NCI-H345 treated with DMSO at 0.1 percent for 48 hours (cell line): ENCODE measurements around the gene CDH4.

Experiments
- DNase-seq: peaks from one replicate; lab custom pipeline; 2025; ENCODE audit not compliant: unreplicated experiment; lab: John Stamatoyannopoulos, UW

CDH4 gene

DNA sequence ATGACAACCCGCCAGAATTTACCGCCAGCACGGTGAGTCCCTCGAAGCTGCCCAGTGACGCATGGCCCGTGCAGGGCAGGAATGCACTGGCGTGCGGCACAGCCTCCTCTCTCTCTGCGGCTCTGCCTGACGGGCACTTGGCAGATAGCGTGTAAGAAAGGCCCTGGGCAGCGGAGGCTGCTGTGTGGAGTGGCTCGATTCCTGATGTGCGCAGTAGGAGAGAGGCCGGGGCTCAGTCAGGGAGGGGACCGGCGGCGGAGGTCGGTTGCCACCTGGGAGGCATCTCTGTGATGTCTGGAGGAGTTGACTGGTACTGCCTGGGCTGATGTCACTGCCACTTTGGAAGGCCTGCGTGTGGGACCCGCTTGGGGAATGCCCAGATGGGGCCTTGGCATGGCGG lies 643.0 kb downstream of the CDH4 start:
- no peak for DNase-seq

DNA sequence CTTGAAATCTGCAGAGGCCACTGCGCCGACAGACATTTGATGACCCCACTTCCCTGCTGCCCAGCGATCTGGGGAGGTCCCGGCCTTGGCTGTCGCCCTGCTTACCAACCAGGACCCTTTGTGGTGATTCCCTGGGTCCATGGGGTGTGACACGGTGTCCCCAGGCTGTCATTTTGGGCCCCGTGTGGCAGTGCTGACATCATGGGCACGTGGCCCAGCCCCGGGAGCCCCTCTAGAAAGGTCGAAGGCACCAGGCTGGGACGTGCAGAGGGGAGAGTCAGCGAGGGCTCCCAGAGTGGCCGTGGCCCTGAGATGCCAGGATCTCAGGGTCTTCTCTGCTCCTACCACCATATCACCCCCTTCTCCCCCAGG lies 643.6 kb downstream of the CDH4 start:
- DNase-seq = no peak

DNA sequence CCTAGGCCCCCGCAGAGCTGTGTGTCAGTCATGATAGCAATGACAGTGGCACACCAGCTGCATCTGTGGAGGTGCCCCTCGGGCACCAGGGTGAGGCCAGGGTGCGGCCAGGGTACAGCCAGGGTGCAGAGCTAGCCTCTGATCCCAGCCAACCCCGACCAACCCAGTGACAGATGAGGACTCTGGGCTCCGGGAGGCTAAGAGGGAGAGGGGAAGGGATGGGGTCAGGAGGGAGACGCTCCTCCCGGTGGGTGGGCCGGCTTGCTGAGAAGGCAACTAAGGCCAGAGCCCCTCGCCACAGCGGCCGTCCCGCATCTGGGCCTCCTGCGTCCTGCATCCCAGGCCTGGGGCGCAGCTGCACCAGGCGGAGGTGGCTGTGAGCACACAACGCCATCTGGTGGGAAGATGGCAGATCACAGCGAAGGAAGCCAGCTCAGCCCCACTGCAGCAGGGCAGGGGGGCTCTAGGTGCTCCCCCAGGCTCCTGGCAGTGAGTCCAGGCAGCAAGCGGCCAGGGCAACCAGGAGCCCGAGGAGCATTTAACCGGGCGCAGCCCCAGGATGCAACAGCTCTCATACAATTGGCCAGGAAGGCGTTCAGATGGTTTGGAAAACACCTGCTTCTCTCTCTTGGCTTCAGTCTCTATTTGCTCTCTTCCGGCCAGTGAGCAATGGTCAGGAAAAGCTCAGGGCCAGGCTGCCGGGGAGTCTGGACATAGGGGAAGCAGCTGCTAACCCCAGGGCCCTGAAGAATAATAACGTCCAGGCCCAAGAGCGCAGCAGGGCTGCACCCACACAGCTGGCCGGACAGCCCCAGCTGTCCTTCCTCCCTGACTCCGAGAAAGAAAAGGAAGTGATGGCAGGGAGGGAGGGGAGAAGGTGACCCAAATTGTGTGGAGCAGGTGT lies 644.2 kb downstream of the CDH4 start:
- peak; percentile 36 for DNase-seq

DNA sequence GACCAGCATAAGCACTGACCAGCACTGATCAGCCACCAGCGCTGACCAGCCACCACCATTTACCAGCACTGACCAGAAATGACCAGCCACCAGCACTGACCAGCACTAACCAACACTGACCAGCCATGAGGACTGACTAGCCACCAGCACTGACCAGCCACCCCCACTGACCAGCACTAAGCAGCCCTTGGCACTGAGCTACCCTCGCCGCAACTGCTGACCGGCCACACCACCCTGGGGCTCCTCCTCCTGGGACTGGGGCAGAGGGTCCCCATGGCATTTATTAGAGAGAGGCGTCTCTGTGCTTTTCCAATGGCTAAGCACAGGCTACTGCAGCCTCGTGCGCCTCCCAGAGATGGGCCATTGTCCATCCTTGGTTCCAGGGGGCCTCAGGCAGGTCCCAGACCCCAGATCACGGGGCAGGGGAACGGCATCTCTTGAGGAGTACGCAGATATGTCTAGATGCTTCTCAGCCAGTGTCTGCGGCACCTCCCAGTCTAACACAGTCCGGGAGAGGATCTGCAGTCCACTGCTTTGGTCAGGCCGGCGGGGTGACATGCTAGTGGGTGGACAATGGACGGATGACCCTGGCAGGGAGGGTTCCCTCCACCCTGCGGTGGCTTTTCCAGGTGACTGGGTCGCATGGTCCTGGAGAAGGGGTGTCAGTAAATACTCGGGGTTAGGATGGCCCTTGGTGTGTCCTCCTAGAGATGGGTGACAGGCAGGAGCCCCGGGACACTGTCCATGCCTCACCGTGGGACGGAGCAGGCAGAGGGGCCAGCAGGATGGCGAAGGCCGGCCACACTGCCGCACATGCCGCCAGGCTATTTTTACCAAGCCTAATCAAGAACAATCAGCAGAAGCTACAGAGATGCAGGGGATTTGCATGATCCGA lies 645.6 kb downstream of the CDH4 start:
- DNase-seq = no peak

DNA sequence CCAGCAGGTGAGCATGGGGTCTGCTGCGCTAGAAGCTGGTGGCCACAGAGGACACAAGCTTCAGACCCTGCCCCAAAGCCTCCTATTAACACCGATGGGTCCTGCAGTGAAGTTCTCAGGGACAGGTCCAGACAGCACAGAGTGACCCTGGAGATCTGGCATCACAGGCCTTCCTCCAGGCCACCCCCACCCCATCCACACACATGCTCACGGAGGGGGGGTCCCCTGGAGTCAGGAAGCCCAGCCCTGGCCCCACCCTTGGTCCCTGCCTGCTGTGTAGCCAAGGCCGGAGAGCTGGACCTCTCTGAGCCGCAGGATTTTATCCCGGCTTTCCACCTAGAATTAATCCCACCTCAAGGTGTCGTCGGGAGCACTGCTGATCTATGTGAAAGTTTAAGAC lies 646.3 kb downstream of the CDH4 start:
- DNase-seq = no peak

DNA sequence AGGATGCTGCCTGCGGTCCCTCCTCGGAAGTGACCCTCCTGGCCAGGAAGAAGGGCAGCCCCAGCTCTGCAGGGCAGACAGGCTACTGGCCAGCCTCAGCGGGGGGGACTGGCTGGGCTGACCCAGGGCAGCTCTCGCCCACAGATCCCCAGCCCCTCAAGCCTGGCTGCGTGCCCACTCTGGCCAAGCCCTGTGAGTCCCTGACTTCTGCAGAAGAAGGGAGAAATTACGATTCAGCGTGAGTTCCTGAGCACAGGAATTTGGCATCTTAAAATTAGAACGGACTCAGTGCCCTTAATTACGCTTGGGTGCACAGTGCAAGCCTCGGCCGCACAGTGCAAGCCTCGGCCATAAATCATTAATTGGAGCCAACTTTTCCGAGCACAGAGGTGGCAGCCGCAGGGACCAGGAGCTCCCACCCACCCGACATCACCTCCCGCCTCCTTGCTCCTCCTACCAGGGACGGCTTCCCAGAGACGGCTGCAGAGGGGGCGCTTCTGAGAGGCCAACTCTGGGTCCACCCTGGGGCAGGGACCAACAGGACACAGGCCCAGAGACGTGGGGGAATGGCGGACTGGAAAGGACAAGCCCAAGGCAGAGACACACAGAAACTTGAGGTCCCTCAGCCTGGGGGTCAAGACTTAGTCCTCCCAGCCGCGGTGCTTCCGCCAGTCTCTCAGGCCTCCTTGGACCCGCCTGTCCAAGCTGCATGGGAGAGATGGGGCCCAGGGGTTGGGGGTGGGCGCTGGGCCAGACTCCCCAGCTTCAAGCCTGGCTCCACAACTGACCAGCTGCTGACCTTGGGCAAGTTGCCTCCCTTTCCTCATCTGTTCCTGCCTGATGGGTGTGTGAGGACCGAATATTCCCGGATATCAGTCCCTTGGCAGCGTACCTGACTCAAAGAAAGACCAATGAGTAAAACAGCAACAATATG lies 648.2 kb downstream of the CDH4 start:
- no peak for DNase-seq

DNA sequence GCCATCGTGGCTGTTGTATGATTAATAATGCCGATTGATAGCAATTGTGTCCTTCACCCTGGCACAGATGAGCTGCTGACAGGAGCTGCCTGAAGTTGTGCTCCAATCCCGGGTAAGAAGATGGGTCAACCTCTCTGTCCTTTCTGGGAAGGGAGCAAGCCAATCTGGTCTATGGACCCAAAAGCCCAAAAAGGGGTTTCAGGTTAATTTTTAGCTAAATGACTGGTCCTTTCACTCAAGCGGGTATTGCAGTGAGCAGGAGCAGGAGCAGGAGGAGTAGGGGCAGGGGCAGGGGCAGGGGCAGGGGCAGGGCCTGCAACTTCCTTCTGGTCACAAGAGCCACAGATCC lies 648.9 kb downstream of the CDH4 start:
- DNase-seq = no peak

DNA sequence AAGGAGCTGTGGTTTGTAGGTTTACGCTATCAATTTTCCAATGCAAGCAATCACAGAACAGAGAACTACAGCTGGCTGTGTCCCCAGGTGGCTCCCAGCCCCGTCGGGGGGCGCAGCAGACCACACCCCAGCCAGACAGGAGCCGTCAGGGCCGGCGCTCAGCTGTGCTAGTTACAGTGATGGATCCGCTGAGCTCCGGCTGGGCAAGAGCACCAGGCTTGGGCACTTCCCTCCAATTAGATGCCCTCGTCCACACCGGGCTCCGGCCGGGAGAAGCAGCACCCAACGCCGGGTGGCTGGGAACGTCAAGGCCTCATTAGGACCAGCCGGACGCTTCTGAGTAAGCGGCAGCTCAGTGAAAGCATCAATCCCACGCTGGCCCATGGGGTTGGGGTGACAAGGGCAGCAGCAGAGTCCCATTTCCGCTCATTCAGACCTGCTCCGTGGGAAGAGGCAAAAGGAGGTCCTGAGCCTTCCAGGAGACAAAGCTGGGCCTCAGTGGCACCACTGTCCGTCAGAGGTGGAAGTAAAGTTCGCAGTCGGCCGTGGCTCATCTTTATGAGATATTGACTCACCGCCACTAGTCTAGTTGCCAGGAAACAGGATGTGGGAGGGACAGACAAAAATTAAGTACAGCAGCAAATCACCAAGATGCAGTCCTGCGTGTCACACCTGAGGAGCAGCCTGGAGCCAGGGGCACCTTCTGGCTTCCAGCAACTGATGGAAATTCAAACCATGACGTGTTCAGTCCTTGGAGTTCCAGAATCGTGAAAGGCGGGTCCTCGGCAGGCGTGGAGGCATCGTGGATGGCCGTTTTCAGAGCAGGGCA lies 649.5 kb downstream of the CDH4 start:
- DNase-seq = no peak

DNA sequence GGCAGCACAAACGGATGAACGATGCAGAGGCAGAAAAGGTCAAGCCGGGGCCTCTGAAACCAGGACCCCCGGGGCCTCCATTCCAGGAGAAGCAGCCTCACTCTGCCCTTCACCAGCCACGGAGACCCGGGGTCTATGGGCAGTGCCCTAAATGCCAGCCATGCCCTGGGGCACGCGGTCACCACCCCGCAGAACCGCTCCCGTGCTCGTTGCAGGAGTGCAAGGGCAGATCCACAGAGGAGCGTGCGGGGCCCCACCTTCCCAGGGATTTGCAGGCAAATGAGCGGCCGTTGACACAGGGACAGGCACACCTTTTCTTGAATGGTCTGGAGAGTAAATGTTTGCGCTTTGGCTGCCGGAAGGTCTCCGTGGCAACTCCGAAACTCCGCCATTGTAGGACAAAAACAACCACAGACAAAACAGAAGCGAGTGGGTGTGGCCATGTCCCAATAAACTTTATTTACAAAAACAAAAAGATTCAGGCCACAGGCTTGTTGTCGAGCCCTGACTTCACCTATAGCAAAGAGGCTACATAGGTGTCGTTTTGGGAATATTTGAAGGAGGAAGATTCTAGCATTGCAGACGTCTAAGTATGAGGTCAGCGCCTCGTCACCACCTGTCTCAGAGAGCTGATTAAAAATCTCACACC lies 650.3 kb downstream of the CDH4 start:
- no peak for DNase-seq

DNA sequence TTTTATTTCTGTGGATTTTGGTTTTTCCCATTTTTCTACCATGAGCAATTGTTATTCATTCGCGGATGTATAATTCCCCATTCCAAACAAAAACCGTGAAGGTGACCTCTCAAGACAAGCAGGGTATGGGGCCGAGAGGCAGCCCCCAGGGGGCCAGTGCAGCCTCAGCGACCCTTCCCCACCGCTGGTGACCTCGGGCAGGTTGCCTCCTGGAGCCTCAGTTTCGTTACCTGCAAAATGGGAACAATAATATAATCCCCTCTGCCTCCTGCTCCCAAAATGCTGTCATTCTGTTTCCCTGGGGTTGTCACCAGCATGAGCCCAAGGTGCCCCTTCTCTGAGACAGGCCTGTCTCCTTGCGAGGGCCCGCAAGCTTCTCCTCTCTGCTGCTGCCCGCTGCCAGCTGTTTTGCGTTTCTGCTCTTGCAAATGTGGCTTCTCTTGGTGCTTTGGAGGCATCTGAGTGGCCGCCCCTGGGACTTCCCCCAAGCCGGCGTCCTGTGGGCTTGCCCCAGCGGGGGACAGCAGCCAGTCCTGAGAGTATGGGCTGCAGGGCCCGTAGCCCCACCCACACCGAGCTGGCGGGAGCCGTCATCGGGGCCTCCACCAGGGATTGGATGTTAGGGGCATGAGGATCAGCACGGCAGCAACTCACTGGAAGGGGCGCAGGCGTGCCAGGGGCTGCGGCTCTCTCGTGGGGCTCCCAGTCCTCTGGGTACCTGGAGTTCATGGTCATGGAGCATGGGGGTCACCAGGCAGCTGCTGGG lies 651.7 kb downstream of the CDH4 start:
- DNase-seq = no peak

DNA sequence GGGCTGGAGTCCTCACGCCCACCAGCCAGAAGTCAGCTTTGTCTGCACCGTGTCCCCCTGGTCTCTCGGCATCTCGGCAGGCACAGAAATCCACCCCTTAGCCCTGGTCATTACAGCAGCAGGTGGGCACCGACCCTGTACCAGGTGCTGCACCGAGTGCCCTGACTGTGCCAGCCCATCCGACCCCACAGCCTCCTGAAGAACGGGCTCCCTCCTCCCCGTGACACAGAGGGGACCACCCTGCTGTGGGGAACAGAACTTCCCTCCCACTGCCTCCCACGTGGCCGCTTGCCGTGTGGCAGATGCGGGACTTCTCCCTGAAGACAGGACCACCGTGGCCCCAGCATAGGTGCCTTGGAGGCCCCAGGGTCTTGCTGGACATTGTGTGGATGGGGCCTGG lies 652.4 kb downstream of the CDH4 start:
- DNase-seq = no peak

DNA sequence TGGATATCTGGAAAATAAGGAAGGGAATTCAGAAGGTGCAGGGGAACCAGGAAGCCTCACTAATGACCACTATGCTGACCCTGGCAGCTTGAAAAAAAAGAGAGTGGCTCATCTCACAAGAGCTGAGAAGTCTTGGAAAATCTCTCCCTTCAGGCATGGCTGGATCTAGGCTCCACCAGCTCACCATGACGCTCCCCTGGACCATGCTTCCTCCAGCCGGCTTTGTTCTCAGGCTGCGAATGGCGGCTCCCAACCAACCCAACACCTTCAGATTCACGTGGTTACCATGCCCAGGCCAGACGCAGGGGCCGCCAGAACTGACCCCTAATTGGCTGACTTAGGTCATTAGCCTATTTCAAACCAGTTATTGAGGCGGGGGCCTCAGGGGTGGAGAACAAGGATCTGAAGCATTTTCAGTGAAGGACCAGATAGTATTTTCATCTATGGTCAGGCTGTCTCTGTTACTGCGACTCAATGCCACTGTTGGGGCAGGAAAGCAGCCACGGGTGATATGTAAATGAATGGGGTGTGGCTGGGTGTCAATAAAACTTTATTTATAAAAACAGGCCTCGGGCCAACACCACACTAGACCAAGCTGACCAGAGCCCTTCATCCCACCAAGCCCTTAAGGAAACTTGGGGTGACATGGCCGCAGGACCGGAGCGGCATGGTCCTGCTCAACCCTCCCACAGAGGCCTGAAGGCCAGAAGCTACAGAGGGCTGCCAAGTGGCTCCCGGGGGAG lies 653.9 kb downstream of the CDH4 start:
- no peak for DNase-seq

DNA sequence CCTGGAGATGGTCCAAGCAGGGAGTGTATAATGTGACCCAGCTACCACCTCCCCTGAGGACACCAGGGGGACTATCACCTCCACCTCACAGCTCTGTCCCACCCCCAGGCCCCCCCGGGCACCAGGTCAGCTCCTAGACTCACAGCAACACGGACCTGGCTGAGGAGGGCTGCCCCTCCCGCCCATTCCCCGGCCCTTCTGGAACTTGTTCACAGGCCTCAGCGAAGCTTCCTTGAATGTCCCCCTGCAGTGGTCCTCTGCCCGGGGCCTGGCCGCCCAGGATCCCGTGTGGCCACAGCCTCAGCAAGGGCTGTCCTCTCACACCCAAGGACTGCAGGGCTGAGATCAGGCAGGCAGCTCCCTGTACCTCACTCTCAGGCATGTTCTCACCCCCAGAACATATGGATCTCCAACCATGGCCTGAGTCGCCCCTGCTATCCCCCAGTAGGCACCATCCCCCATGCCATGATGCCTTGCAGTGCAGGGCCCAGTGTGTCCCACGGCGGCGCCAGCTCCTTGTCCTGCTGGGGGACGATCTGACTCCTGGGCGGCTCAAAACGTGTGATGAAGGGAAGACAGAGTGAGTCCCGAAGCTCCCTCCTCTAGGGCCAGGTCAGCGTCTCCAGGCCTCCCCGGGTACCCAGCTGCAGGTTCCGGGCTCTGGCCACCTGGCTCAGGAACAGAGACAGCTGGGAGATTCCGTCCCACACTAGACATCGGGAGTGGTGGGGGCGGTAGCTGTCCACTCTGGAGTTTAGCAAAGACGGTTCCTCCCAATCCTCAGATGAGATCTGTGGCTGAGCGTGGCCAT lies 655.2 kb downstream of the CDH4 start:
- no peak for DNase-seq

DNA sequence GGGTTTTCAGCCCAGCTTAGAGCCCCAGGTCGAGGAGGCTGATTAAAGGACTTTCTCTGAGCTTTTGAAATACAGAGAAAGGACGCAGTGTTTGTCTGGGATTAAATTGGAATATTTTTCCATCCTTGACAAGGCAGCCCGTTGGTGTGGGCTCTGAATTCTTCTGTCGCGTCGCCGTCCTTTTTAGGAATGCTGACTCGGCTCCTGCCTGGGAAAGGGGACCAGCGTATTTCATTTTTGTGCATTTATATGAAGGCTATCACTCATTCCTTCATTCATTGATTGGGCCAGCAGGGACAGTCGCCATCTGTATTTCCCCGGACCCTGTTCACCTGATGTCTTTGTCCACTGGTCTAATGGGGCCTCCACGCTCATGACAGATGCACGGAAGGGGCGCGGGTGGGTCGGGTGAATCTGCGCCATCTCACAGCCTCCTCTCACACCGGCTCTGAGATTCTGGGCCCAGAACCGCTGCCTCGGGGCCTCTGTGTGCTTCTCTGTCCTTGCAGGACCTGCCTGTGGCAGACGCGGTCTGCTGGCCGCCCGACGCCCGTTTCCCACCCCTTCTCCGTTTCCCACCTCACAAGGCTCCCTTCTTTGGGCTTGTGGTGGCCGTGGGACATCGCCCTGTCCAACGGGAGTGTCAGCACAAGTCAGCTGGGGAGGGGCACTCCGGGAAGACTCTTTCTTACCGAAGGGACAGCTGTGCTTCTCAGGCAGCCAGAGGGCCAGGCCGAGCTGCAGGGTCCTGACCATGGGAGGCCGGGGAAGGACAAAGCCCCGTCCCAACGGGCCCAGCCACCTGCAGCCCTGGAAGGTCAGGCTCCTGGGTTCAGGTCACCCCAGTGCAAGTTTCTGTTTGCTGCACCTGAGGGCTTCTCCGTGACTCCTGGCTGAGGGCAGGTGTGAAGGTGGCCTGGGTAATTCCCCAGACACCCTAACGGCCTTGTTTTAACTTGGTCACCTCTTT lies 656.3 kb downstream of the CDH4 start:
- no peak for DNase-seq

DNA sequence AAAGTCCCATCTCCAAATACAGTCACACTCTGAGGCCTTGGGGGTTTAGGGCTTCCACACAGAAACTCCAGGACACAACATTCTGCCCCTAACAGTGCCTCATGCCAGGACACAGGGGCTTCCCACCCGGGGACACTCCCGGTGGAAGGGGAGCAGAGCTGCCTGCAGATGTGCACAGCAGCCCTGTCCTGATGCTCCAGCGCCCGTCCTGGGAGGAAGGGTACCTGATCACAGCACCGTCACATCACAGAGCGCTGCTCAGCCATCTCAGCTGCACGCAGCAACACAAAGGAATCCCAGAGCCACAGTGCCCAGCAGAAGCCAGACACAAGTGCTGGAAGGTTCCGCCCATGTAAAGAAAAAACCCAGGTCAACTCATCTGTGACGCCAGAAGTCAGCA lies 657.0 kb downstream of the CDH4 start:
- DNase-seq = no peak

DNA sequence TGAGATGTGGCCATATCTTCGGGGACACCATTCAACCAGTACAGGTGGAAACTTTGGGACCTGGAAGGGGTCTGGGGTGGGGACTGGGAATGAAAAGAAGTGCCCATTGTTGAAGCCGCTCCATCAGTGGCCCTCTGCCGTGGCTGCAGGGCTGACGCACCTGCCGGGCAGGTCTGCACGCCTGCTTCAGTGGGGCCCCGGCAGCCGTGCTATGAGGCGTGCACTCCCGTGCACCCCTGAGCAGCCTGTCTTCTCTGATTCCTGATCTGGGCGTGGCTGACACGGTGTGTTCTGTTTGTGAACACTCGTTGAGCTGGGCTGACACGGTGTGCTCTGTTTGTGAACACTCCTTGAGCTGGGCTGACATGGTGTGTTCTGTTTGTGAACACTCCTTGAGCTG lies 657.8 kb downstream of the CDH4 start:
- DNase-seq = no peak
